Keratinocyte (primary cell): ENCODE measurements around the gene UPK1A.

Experiments used
- CTCF ChIP-seq, 3 experiments: IDR thresholded peaks in 1 of 3; conservative IDR thresholded peaks in 1 of 3; optimal IDR thresholded peaks in 1 of 3; 2 replicates in 2 of 3; 3 replicates in 1 of 3; pipeline versions ENCODE3 to v1.5.1; 2011; ENCODE audit warnings: low read length in 3 of 3, mild to moderate bottlenecking in 3 of 3, moderate library complexity in 2 of 3, control low read depth in 1 of 3, inconsistent platforms in 1 of 3; ENCODE audit not compliant: insufficient read depth in 2 of 3; ENCODE audit errors: extremely low read depth in 1 of 3
- EZH2 ChIP-seq: IDR thresholded peaks from one replicate; pipeline ENCODE4 v1.6.1; 2012; ENCODE audit warnings: inconsistent platforms, mild to moderate bottlenecking, low read length, moderate library complexity

- TF ChIP-seq CTCF (optimal IDR thresholded peaks at IDR 0.05 in 1 of 3, IDR thresholded peaks at IDR 0.05 in 1 of 3, conservative IDR thresholded peaks at IDR 0.05 in 1 of 3; ENCODE audit: extremely low read depth in 1 of 3, insufficient read depth in 2 of 3, low read length in 3 of 3) (no peak), EZH2 (no peak)
Measured at GRCh38 chr19:35633727-35634440, 32.4 kb upstream of the UPK1A start.
